ENCODE measurements around the gene PRPSAP2. TPM values are rescaled to one million over a fixed set of nuclear protein-coding genes. Genes with fewer than 3 reads are reported as not detected.
"Not testable (repeated sequence)": the region's sequence is repeated elsewhere in the genome, so short reads cannot be mapped to it uniquely, and the experiment has no call there.

Gene PRPSAP2
- total RNA-seq, 2 donors from 2014 or later, result 21.3 to 26.7 TPM

GRCh38 chr17:18866866-18867813 is 9.2 kb downstream of the PRPSAP2 start:
- ATAC-seq (no peak), DNase-seq (no peak)
- intact Hi-C loops (cut with DNase I), result loop anchor here in 1 of 2 donors (10.0 kb wide), 1 partner anchor 58 kb away; no protein-coding TSS in a partner anchor

GRCh38 chr17:18877104-18877645 is 19.2 kb downstream of the PRPSAP2 start:
- no peak for DNase-seq
- no peak for ATAC-seq
- intact Hi-C loops (cut with DNase I), result no loop called here

GRCh38 chr17:18888766-18889290 is 30.9 kb downstream of the PRPSAP2 start:
- ATAC-seq, result no peak
- intact Hi-C loops (cut with DNase I), result no loop called here
- DNase-seq, result no peak

GRCh38 chr17:18889658-18890057 is 31.7 kb downstream of the PRPSAP2 start:
- ATAC-seq (no peak), DNase-seq (no peak)
- intact Hi-C loops (cut with DNase I), result no loop called here

- ATAC-seq (no peak), DNase-seq (no peak)
- intact Hi-C loops (cut with DNase I), result no loop called here
These were observed 33.6 kb downstream of the PRPSAP2 start for GRCh38 chr17:18891541-18891940.

GRCh38 chr17:18896146-18896545 is 38.2 kb downstream of the PRPSAP2 start:
- intact Hi-C loops (cut with DNase I), result no loop called here
- no peak for ATAC-seq
- no peak for DNase-seq

- no peak for DNase-seq
- intact Hi-C loops (cut with DNase I), result no loop called here
- ATAC-seq, result no peak
These were observed 39.0 kb downstream of the PRPSAP2 start for GRCh38 chr17:18896947-18897346.

- ATAC-seq, result no peak
- intact Hi-C loops (cut with DNase I), result no loop called here
- no peak for DNase-seq
These were observed 46.6 kb downstream of the PRPSAP2 start for GRCh38 chr17:18904482-18904881.

GRCh38 chr17:18905226-18905625 is 47.3 kb downstream of the PRPSAP2 start:
- ATAC-seq, result no peak
- DNase-seq, result no peak
- intact Hi-C loops (cut with DNase I), result no loop called here

GRCh38 chr17:18910326-18910725 is 52.4 kb downstream of the PRPSAP2 start:
- ATAC-seq (no peak), DNase-seq (no peak)
- intact Hi-C loops (cut with DNase I), result no loop called here

GRCh38 chr17:18910881-18911280 is 53.0 kb downstream of the PRPSAP2 start:
- ATAC-seq, result no peak
- DNase-seq, result no peak
- intact Hi-C loops (cut with DNase I), result no loop called here

GRCh38 chr17:18916816-18917500 is 59.0 kb downstream of the PRPSAP2 start:
- intact Hi-C loops (cut with DNase I), result no loop called here

GRCh38 chr17:18917506-18918032 is 59.6 kb downstream of the PRPSAP2 start:
- ATAC-seq (no peak), DNase-seq (no peak)
- intact Hi-C loops (cut with DNase I), result no loop called here

More at GRCh38 chr17:18916816-18917500, 59.0 kb downstream of the PRPSAP2 start:
- ATAC-seq (no peak), DNase-seq (no peak)

GRCh38 chr17:18919963-18920362 is 62.0 kb downstream of the PRPSAP2 start:
- DNase-seq, result no peak
- ATAC-seq, result no peak
- intact Hi-C loops (cut with DNase I), result loop anchor here in 1 of 2 donors (10.0 kb wide), 1 partner anchor 55 kb away; no protein-coding TSS in a partner anchor

- no peak for ATAC-seq
- intact Hi-C loops (cut with DNase I), result loop anchor here in 1 of 2 donors (10.0 kb wide), 1 partner anchor 56 kb away; no protein-coding TSS in a partner anchor
- no peak for DNase-seq
These were observed 63.0 kb downstream of the PRPSAP2 start for GRCh38 chr17:18920911-18921441.

- DNase-seq (no peak), ATAC-seq (no peak)
- intact Hi-C loops (cut with DNase I), result loop anchor here in 1 of 2 donors (10.0 kb wide), 1 partner anchor 57 kb away; no protein-coding TSS in a partner anchor
These were observed 63.6 kb downstream of the PRPSAP2 start for GRCh38 chr17:18921485-18921884.

GRCh38 chr17:18921912-18922451 is 64.1 kb downstream of the PRPSAP2 start:
- intact Hi-C loops (cut with DNase I), result loop anchor here in 1 of 2 donors (10.0 kb wide), 1 partner anchor 57 kb away; no protein-coding TSS in a partner anchor
- ATAC-seq (no peak), DNase-seq (no peak)

- DNase-seq, ATAC-seq: not testable (repeated sequence)
- intact Hi-C loops (cut with DNase I), result loop anchor here in 1 of 2 donors (10.0 kb wide), 1 partner anchor 58 kb away; no protein-coding TSS in a partner anchor
These were observed 64.7 kb downstream of the PRPSAP2 start for GRCh38 chr17:18922596-18922995.
